Natural killer cell (primary cell): ENCODE measurements around the gene HIGD2A. TPM values are rescaled to one million over a fixed set of nuclear protein-coding genes. Genes with fewer than 3 reads are reported as not detected.

Source experiments
- ATAC-seq, 3 donors: fragments of 150-1000 bp in 2 of 3; fragments of 200-7000 bp in 1 of 3; cut with Tn5 transposase; 1 replicate in 1 of 3; 2 replicates in 2 of 3; pipeline ENCODE4 v1.10.0; 2021; ENCODE audit warnings: mild to moderate bottlenecking in 2 of 3, moderate library complexity in 2 of 3
- DNase-seq, 2 donors: peaks; one replicate each; pipeline versions ENCODE4 v3.0.0 to v3.0.0-alpha.2; 2013 to 2021; ENCODE audit warnings: mixed read lengths in 1 of 2
- H3K27ac ChIP-seq: one replicate; pipeline ENCODE4 v1.5.1; 2013; ENCODE audit warnings: mild to moderate bottlenecking, low read length
- H3K27me3 ChIP-seq: one replicate; pipeline ENCODE4 v1.6.1; 2013; ENCODE audit warnings: low read length; ENCODE audit not compliant: control insufficient read depth, insufficient read depth
- H3K36me3 ChIP-seq: one replicate; pipeline ENCODE4 v1.6.1; 2013; ENCODE audit warnings: low read length; ENCODE audit not compliant: control insufficient read depth, insufficient read depth
- H3K4me1 ChIP-seq: one replicate; pipeline ENCODE4 v1.6.1; 2013; ENCODE audit warnings: low read length; ENCODE audit not compliant: control insufficient read depth, insufficient read depth
- H3K4me3 ChIP-seq: one replicate; pipeline ENCODE4 v1.5.1; 2013; ENCODE audit warnings: low read length
- H3K9me3 ChIP-seq: one replicate; pipeline ENCODE4 v1.6.1; 2013; ENCODE audit warnings: low read length; ENCODE audit not compliant: control insufficient read depth, insufficient read depth
- H3K27ac Mint-ChIP-seq, 2 donors: one replicate each; pipeline ENCODE4 v1.8.0; 2022; ENCODE audit warnings: mild to moderate bottlenecking in 2 of 2, mixed read lengths in 2 of 2, moderate library complexity in 1 of 2
- H3K27me3 Mint-ChIP-seq, 2 donors: one replicate each; pipeline ENCODE4 v1.8.0; 2022; ENCODE audit warnings: low read depth in 2 of 2, mixed read lengths in 2 of 2
- H3K36me3 Mint-ChIP-seq: one replicate; pipeline ENCODE4 v1.8.0; 2022; ENCODE audit warnings: mixed read lengths
- H3K4me1 Mint-ChIP-seq, 2 donors: one replicate each; pipeline ENCODE4 v1.8.0; 2022; ENCODE audit warnings: mixed read lengths in 2 of 2
- H3K4me3 Mint-ChIP-seq: one replicate; pipeline ENCODE4 v1.8.0; 2022; ENCODE audit warnings: mild to moderate bottlenecking, moderate library complexity, mixed read lengths
- H3K9me3 Mint-ChIP-seq, 2 donors: one replicate each; pipeline ENCODE4 v1.8.0; 2022; ENCODE audit warnings: mixed read lengths in 2 of 2
- CTCF ChIP-seq: fragments of 200-600 bp; IDR thresholded peaks from one replicate; pipeline ENCODE4 v1.8.0; 2022; ENCODE audit warnings: antibody characterized with exemption
- WGBS: methylation state at CpG from one replicate; pipeline ENCODE4 v1.1.7; 2013; ENCODE audit warnings: missing lambda C conversion rate; ENCODE audit not compliant: insufficient coverage; 5-methylcytosine and 5-hydroxymethylcytosine counted together
- intact Hi-C: fragments of 100-400 bp; cut with micrococcal nuclease; formaldehyde crosslinking; loops from one replicate; pipeline ENCODE4 v1.14.2; 2022
- total RNA-seq, 4 donors: library from RNA; stranded (reverse); fragments of 120-200 nt in 1 of 4; gene quantifications; one replicate each; pipeline versions ENCODE4 v1.2.3 to v1.2.4, GENCODE V29; 2013 to 2022

The HIGD2A gene
- total RNA-seq, 3 donors from 2014 or later (not counting 1 experiment from before 2014, with no cell fraction given): 83.5 to 90.2 (median 86.2) TPM

GRCh38 chr5:176389135-176390123 is 878 bp downstream of the HIGD2A start:
- ATAC-seq: peak; percentile 34 to 44 (median 41)
- WGBS: 26% methylated on average over 37 of the region's 41 CpGs
- H3K27ac Mint-ChIP-seq: peak overlapping the region; percentile 90 to 100

GRCh38 chr5:176391479-176391878 is 2.9 kb downstream of the HIGD2A start:
- no peaks in the 10 kb centered on the region for H3K36me3 Mint-ChIP-seq
- no peak overlapping the region for H3K4me3 ChIP-seq
- H3K36me3 ChIP-seq: peaks cover 19% of the 10 kb centered on the region
- no peak overlapping the region for H3K27ac Mint-ChIP-seq
- no peaks in the 10 kb centered on the region for H3K27me3 ChIP-seq
- no peak overlapping the region for H3K27ac ChIP-seq
- no peaks in the 10 kb centered on the region for H3K9me3 Mint-ChIP-seq
- peaks cover 25 to 29% of the 10 kb centered on the region in 2 donors for H3K4me1 Mint-ChIP-seq
- intact Hi-C loops: no loop called here
- DNase-seq (no peak), ATAC-seq (no peak)
- H3K9me3 ChIP-seq: no peaks in the 10 kb centered on the region
- H3K27me3 Mint-ChIP-seq: no peaks in the 10 kb centered on the region
- H3K4me1 ChIP-seq: peaks cover 20% of the 10 kb centered on the region
- WGBS: 94% methylated on average over 4 of the region's 4 CpGs
- no peak overlapping the region for H3K4me3 Mint-ChIP-seq
- TF ChIP-seq CTCF: no peak

More at GRCh38 chr5:176389135-176390123, 878 bp downstream of the HIGD2A start:
- intact Hi-C loops: loop anchor here (2.0 kb wide), 2 partner anchors 27 to 147 kb away; partner anchors contain the start of genes CLTB and RNF44
- Histone ChIP-seq H3K9me3 (no peaks in the 10 kb centered on the region), H3K27me3 (no peaks in the 10 kb centered on the region), H3K27ac (peak overlapping the region; percentile 97), H3K4me3 (peak overlapping the region; percentile 93), H3K4me1 (peaks cover 20% of the 10 kb centered on the region), H3K36me3 (peaks cover 33% of the 10 kb centered on the region)
- no peaks in the 10 kb centered on the region for H3K27me3 Mint-ChIP-seq
- DNase-seq: no peak
- H3K9me3 Mint-ChIP-seq: no peaks in the 10 kb centered on the region
- H3K36me3 Mint-ChIP-seq: no peaks in the 10 kb centered on the region
- no peak for TF ChIP-seq CTCF
- peak overlapping the region; percentile 99 for H3K4me3 Mint-ChIP-seq
- peaks cover 34 to 36% of the 10 kb centered on the region in 2 donors for H3K4me1 Mint-ChIP-seq

- intact Hi-C loops: no loop called here
- WGBS: 65% methylated on average over 3 of the region's 4 CpGs
- Mint-ChIP-seq H3K4me3 (no peak overlapping the region), H3K36me3 (no peaks in the 10 kb centered on the region), H3K9me3 (no peaks in the 10 kb centered on the region), H3K4me1 (peaks cover 20 to 23% of the 10 kb centered on the region in 2 donors), H3K27ac (peak overlapping the region in 1 of 2 donors; percentile 38), H3K27me3 (no peaks in the 10 kb centered on the region)
- ATAC-seq: no peak
- Histone ChIP-seq H3K4me3 (no peak overlapping the region), H3K4me1 (peaks cover 20% of the 10 kb centered on the region), H3K36me3 (peaks cover 18% of the 10 kb centered on the region), H3K9me3 (no peaks in the 10 kb centered on the region), H3K27me3 (no peaks in the 10 kb centered on the region), H3K27ac (no peak overlapping the region)
- DNase-seq: no peak
- no peak for TF ChIP-seq CTCF
Observed at GRCh38 chr5:176391999-176392398, 3.4 kb downstream of the HIGD2A start.
